Neural cell (in vitro differentiated cells): ENCODE results near the gene TBL1XR1. TPM values are rescaled to one million over a fixed set of nuclear protein-coding genes. Genes with fewer than 3 reads are reported as not detected.

ENCODE experiments used
- H2AFZ ChIP-seq: fragments of 200-600, 300-800 bp; sonication (generic), shearing (Covaris generic); 2 replicates; pipeline ENCODE4 v1.6.0; 2014; ENCODE audit warnings: low read depth, mild to moderate bottlenecking, antibody characterized with exemption, low read length, moderate library complexity
- H3F3A ChIP-seq: fragments of 200-600 bp; shearing (Covaris generic); 2 replicates; pipeline ENCODE4 v1.6.1; 2016; ENCODE audit warnings: mild to moderate bottlenecking, moderate library complexity, mixed read lengths, antibody characterized with exemption, low read length; ENCODE audit not compliant: insufficient read depth, poor library complexity, severe bottlenecking
- H3K27ac ChIP-seq: fragments of 200-600, 300-800 bp; sonication (generic), shearing (Covaris generic); 2 replicates; pipeline ENCODE4 v1.5.1; 2014; ENCODE audit warnings: mild to moderate bottlenecking, low read length, moderate library complexity
- H3K27me3 ChIP-seq: fragments of 300-800, 200-600 bp; sonication (generic), shearing (Covaris generic); 2 replicates; pipeline ENCODE4 v1.6.0; 2014; ENCODE audit warnings: mild to moderate bottlenecking, low read depth, low read length, moderate library complexity; ENCODE audit not compliant: insufficient read depth
- H3K36me3 ChIP-seq: fragments of 300-800, 200-600 bp; sonication (generic), shearing (Covaris generic); 2 replicates; pipeline ENCODE4 v1.5.1; 2014; ENCODE audit warnings: mild to moderate bottlenecking, antibody characterized with exemption, low read length, moderate library complexity; ENCODE audit not compliant: insufficient read depth
- H3K4me2 ChIP-seq: fragments of 300-800, 200-600 bp; sonication (generic), shearing (Covaris generic); 2 replicates; pipeline ENCODE4 v1.6.0; 2014; ENCODE audit warnings: mild to moderate bottlenecking, low read length
- H3K4me3 ChIP-seq: fragments of 300-800, 200-600 bp; sonication (generic), shearing (Covaris generic); 2 replicates; pipeline ENCODE4 v1.5.1; 2014; ENCODE audit warnings: mild to moderate bottlenecking, low read length, moderate library complexity
- H3K79me2 ChIP-seq: fragments of 200-600 bp; shearing (Covaris generic); replicated peaks from 2 replicates; pipeline ENCODE4 v1.6.0; 2014; ENCODE audit warnings: mild to moderate bottlenecking, low read length, moderate library complexity; ENCODE audit not compliant: insufficient read depth
- H3K9ac ChIP-seq: fragments of 300-800, 200-600 bp; sonication (generic), shearing (Covaris generic); 2 replicates; pipeline ENCODE4 v1.6.1; 2016; ENCODE audit warnings: mild to moderate bottlenecking, low read length, mixed read lengths
- H3K9me2 ChIP-seq: fragments of 200-600 bp; shearing (Covaris generic); 2 replicates; pipeline ENCODE4 v1.6.1; 2016; ENCODE audit warnings: mild to moderate bottlenecking, low read length, mixed read lengths; ENCODE audit not compliant: insufficient read depth
- H3K9me3 ChIP-seq: fragments of 200-600, 300-800 bp; sonication (generic), shearing (Covaris generic); 2 replicates; pipeline ENCODE4 v1.6.1; 2016; ENCODE audit warnings: mild to moderate bottlenecking, mixed run types, low read length, moderate library complexity, mixed read lengths
- H4K20me1 ChIP-seq: fragments of 200-600 bp; shearing (Covaris generic); 2 replicates; pipeline ENCODE4 v1.6.1; 2016; ENCODE audit warnings: mild to moderate bottlenecking, mixed run types; ENCODE audit not compliant: insufficient read depth
- CTCF ChIP-seq: fragments of 450-650 bp; IDR thresholded peaks from 2 replicates; pipeline ENCODE4 v1.5.1; 2014; ENCODE audit warnings: antibody characterized with exemption, mild to moderate bottlenecking, moderate library complexity; ENCODE audit not compliant: poor library complexity, severe bottlenecking
- EP300 ChIP-seq: fragments of 450-650 bp; conservative IDR thresholded peaks from 2 replicates; pipeline ENCODE4 v1.6.1; 2014; ENCODE audit warnings: antibody characterized with exemption, mild to moderate bottlenecking, moderate library complexity; ENCODE audit not compliant: poor library complexity, severe bottlenecking
- EZH2 ChIP-seq: fragments of 200-600, 300-800 bp; shearing (Covaris generic), sonication (generic); IDR thresholded peaks from 2 replicates; pipeline ENCODE4 v1.6.1; 2014; ENCODE audit warnings: antibody characterized with exemption, low read length, borderline replicate concordance, mild to moderate bottlenecking; ENCODE audit not compliant: insufficient read depth, poor library complexity, severe bottlenecking
- MXI1 ChIP-seq: fragments of 450-650 bp; conservative IDR thresholded peaks from 2 replicates; pipeline ENCODE4 v1.6.1; 2014; ENCODE audit warnings: antibody characterized with exemption, mild to moderate bottlenecking; ENCODE audit not compliant: poor library complexity, severe bottlenecking
- POLR2AphosphoS5 ChIP-seq: IDR thresholded peaks from 2 replicates; pipeline ENCODE4 v1.6.1; 2012
- RAD21 ChIP-seq: fragments of 450-650 bp; conservative IDR thresholded peaks from 2 replicates; pipeline ENCODE4 v1.6.1; 2014; ENCODE audit warnings: antibody characterized with exemption, mild to moderate bottlenecking, moderate library complexity
- REST ChIP-seq: IDR thresholded peaks from 2 replicates; pipeline ENCODE4 v1.6.1; 2012; ENCODE audit warnings: borderline replicate concordance
- SMC3 ChIP-seq: fragments of 450-650 bp; conservative IDR thresholded peaks from 2 replicates; pipeline ENCODE4 v1.6.1; 2014; ENCODE audit warnings: antibody characterized with exemption, mild to moderate bottlenecking, moderate library complexity; ENCODE audit not compliant: poor library complexity
- TAF1 ChIP-seq: IDR thresholded peaks from 2 replicates; pipeline ENCODE4 v1.6.1; 2012; ENCODE audit warnings: low read depth
- polyA plus RNA-seq: library from polyadenylated mRNA; depleted of rRNA; stranded (reverse); fragments of >200 nt; gene quantifications from 2 replicates; pipeline ENCODE4 v1.2.3, GENCODE V29; 2014

The TBL1XR1 gene
- polyA plus RNA-seq, 1 donor from 2014 or later: 96.3 TPM

GRCh38 chr3:177196008-177196455 is 1.2 kb downstream of the TBL1XR1 start:
- Histone ChIP-seq H3K9me3 (no peaks in the 10 kb centered on the region), H3F3A (peaks cover 5% of the 10 kb centered on the region), H2AFZ (no peak overlapping the region), H3K79me2 (peaks cover 46% of the 10 kb centered on the region), H3K27ac (peak overlapping the region; percentile 99), H3K9ac (peak overlapping the region; percentile 97), H3K36me3 (no peaks in the 10 kb centered on the region), H3K4me2 (peak overlapping the region; percentile 41), H3K27me3 (no peaks in the 10 kb centered on the region), H3K4me3 (peak overlapping the region; percentile 80), H4K20me1 (no peaks in the 10 kb centered on the region), H3K9me2 (no peaks in the 10 kb centered on the region)
- TF ChIP-seq CTCF: no peak
- peak; percentile 58 for TF ChIP-seq MXI1
- no peak for TF ChIP-seq RAD21

- Histone ChIP-seq H3K27me3 (no peaks in the 10 kb centered on the region), H3K36me3 (no peaks in the 10 kb centered on the region), H3K9me3 (no peaks in the 10 kb centered on the region), H3K9me2 (no peaks in the 10 kb centered on the region), H2AFZ (no peak overlapping the region), H4K20me1 (no peaks in the 10 kb centered on the region), H3K79me2 (peaks cover 46% of the 10 kb centered on the region), H3F3A (peaks cover 5% of the 10 kb centered on the region), H3K4me3 (peak overlapping the region; percentile 80), H3K9ac (peak overlapping the region; percentile 97), H3K4me2 (peak overlapping the region; percentile 41), H3K27ac (peak overlapping the region; percentile 99)
- TF ChIP-seq REST (no peak), CTCF (no peak), SMC3 (no peak), EP300 (no peak), POLR2AphosphoS5 (no peak), TAF1 (no peak), RAD21 (no peak), MXI1 (no peak), EZH2 (no peak)
Observed at GRCh38 chr3:177195242-177195991, 1.9 kb downstream of the TBL1XR1 start.
